Stimulated activated CD4-positive, alpha-beta T cell treated with anti-CD3 and anti-CD28 coated beads, Interleukin-1b, Interleukin-23, amount 100 ng/mL, for 48 hours (primary cell): Measurements from ENCODE around the gene ATP7B.
"Not testable (repeated sequence)": the region's sequence is repeated elsewhere in the genome, so short reads cannot be mapped to it uniquely, and the experiment has no call there.

Experiments
- DNase-seq: peaks from one replicate; pipeline ENCODE4 v3.0.0-alpha.2; 2020

Gene ATP7B

GRCh38 chr13:51916962-51917361, 94.3 kb downstream of the ATP7B start:
- DNase-seq = no peak

DNA sequence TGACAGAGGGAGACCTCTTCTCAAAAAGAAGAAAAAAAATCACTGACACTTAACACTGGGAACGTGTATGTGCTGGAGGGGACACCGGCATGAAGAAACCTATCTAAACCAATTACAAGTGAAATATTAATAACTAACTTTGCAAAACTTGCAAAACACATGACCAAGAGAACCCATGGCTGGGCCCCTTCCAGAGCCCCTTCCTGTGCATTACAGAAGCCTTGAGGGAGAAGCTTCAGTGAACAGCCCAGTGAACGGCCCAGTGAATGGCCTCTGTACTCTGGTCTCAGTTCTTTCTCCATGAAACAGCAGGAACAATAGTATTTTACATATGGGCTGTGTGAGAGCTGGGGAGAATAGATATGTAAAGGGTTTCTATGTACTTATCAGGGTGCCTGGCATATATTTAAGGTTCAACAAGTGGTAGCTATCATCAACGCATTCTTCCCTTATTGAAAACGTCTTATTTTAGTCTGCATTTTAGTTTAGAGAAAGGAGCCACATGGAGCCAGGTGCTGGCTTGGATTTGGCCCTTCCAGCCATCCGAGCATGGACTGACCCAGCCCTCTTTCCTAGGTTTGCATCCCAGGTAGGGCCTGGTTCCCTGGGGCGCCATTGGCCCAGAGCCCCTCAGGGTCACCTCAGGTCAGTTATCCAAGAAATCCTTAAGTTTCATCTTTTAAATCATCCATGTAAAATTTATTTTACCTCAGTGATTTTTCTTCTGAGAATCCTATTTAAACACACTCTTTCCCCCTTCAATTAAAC, 95.0 kb downstream of the ATP7B start:
- DNase-seq = no peak

DNA sequence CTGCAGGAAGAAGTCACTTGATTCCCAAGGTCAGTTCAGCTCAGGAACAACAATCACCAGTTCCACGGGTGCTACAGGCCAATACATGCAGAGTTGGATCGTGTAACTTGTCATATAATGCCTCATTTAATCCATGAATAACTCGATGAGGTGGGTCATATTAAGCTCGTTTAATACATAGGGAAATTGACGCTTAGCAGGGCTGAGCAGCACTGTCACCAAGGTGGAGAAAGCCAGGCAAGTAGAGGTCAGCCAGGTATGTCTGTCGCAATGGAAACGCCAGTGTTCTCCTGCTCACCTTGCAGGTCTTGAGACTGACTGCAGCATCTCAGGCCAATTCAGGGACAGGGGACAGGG, 97.1 kb downstream of the ATP7B start:
- DNase-seq = no peak

DNA sequence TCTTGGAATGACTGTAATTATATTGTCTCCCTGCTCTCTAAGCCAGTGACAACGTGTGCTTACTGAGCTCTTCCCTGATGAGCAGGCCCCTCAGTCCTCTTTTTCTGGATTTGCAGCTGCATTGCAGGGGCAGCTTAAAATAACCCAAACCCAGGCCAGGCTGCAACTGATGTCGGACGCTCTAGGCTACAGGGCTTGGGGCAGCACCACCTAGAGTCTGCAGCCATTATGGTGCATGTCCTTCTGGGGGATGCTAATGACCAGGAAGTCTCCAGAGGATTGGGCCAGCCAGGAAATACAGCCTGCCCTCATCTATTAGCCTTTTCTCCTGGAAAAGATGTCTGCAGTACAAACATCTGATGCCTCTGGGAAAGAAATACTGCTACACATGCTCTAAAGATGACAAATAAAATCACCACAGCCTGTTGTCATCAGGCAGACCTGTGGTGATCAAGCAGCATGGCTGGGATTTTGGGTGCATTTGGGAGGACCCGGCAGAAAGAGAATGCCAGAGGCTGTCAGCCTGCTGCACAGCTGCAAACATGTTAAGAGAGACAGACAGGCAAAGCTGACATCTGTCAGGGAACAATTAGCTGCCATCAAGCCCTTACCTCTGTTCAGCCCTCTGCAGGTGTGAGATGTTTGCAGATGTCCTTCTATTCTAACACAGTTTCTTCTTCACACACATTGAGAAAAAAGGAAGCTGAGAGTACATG, 97.7 kb downstream of the ATP7B start:
- DNase-seq = no peak

GRCh38 chr13:51912511-51913225, 98.6 kb downstream of the ATP7B start:
- DNase-seq = no peak

GRCh38 chr13:51912091-51912490, 99.2 kb downstream of the ATP7B start:
- DNase-seq = no peak

- no peak for DNase-seq
Observed at GRCh38 chr13:51910508-51910907, 100.7 kb downstream of the ATP7B start.

GRCh38 chr13:51909265-51909664, 102.0 kb downstream of the ATP7B start:
- DNase-seq = not testable (repeated sequence)

- no peak for DNase-seq
Observed at GRCh38 chr13:51907040-51907732, 104.1 kb downstream of the ATP7B start.

- no peak for DNase-seq
Observed at GRCh38 chr13:51906581-51906980, 104.7 kb downstream of the ATP7B start.

DNA sequence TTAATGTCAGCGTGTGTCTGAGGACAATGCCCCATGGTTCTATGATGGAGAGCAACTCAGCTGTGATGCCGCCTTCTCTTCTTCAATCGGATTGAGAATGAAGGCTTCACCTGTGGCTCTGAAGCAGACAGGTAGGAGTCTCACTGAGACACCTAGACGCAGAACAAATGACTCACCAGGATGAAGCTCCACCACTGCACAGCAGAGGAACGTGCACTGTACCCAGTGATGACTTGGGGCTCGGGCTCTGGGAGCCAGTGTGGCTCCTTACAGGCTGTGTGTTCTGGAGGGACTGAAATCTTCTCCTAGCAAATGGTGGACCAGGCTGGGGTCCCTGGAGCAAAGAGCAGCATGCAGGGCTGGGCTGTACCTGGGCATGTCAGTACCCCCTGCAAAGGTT, 105.5 kb downstream of the ATP7B start:
- DNase-seq = no peak

DNA sequence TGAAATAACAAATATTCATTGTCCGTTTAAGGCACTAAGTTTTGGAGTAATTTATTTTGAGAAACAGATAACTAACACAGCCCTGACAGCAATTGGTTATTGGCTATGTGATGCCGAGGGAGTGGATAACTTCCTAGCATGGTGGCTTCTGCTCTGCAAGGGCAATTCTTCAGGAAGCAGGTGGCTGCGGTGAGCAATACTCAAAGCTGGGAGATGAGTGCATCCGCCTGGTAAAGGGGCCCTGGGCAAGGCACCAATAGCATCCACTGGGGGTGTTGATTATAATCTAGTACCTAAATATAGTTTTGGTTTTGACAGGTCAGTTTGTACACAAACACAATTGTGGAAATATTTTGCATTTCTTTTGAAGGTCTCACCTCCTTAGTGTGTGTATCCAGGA, 108.5 kb downstream of the ATP7B start:
- DNase-seq = no peak

DNA sequence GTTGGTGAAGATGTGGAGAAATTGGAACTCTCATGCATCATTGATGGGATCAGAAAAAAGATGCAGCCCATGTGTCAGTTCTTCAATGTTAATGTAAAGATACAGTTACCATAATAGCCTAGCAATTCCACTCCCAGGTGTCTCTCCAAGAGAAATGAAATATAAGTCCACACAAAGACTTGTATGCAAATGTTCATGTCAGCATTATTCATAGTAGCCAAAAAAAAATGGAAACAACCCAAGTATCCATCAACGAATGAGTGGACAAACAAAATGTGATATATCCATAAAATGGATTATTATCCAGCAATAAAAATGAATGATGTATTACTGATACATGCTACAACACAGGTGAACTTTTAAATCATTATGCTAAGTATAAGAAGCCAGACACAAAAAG, 110.8 kb downstream of the ATP7B start:
- no peak for DNase-seq

DNA sequence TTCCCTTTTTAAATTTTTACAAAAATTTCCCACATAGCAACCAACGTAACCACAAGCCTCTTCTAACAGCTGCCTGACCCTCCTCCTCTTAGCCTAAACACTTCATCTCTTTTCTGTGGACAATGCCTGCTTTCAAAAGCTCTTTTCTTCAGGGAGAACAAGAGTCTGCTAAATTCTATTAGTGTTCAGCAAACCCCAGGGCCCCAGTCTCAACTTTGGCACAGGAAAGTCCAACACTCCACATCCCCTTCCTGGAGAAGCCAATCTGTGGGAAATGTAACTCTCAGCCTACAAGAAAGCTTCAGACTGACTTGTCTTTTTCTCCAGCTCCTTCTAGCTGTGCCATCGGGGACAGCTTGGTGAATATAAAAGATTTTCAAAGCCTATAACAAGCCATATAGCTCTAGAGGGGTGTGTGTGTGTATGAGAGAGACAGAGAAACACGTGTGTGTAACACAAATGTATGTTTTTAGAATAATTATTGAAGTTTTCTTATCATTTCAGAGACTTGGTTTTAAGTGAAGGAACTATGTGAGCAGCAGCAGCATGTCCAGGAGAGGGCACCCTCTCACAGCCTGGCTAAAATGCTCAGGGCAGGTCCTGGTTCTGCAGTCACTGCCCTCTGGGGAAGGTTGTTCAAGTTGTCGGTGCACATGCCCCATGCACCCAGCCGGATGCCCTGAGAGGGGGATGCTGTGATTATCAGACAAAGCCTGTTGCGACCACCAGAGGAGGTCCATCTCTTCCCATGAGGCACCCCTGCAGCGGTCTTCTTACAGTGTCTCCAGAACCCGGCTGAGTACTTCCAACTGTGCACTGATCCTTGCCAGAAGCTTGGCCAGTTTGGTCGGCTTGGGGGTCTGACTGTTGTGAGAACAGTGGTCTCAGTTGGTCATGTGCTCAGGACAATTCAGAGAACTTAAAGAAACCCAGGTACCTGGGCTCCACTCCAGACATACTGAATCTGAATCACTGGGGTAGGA, 115.1 kb downstream of the ATP7B start:
- peak; percentile 36 for DNase-seq

DNA sequence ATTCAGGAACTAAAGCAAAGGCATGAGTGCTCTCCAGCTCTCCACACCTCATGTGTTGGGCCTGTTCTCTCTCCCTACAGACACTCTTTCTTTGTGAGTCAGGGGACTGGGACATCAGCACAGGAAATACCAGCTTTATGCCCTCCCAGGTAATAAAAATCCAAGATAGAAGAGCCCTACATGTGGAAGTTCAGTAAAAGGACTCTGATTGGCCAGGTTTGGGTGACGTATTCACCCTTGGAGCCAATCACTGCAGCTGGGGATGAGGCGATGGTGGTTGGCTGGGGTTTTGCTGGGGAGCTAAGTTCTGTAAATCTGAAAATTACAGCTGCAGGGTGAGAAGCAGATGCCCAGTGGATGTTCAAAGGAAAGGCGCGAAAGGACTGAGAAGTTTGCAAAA, 117.0 kb downstream of the ATP7B start:
- no peak for DNase-seq

DNA sequence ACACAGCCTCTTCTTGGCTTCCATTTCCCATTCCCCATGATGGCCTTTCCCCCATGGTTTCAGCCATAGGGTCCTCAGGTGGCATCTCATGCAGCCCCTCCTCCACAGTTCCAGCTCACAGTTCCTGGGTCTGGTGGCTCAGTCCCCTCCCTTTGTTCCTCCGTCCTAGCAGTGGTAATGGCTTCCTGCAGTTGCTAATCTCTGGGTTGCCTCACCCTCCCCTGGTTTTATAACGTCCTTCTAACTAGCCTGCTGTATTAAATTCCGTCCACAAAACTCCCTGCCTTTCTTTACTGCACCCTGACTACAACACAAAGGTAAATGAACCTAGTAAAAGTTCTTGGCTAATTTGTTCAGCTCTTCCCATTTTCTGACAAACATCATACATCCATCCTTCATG, 118.6 kb downstream of the ATP7B start:
- DNase-seq = no peak

DNA sequence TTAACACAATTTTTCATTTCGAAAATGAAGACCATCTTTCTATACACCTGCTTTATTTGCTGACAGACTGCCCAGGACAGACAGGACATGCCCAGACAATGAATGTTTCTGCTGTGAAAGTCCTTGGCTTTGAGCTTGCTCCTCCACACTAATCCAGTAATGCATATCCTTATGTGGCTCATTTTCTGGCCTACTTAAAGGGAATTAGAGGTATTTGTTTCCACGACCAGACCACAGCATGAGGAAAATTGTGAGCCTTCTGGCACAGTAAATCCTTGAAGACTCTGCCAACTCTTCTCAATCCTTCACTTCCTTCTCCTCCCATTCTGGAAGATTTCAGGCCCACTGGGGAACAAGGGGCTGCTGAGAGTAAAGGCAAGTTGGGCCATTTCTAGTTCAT, 123.8 kb downstream of the ATP7B start:
- no peak for DNase-seq

DNA sequence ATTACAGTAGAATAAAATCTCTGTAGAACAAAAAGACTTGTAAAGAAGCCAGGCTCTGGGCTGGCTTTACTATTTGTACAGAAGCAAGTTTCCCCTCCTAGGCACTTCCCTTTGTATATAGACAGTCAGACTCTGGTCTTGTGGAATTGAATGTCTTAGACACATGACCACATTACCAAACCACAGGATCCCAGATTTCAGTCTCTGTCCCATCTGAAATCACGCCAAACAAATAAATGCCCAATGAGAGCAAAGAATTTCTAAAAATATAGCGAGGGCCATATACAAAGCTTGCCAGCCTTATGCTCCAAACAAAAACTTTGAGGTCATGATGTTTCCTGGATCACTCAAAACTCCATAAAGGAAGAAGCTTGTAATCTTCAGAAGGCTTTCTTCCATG, 125.6 kb downstream of the ATP7B start:
- DNase-seq = no peak

GRCh38 chr13:51883226-51883600, 128.0 kb downstream of the ATP7B start:
- DNase-seq = no peak
